ENCODE results near the gene FCHSD2. TPM values are rescaled to one million over a fixed set of nuclear protein-coding genes. Genes with fewer than 3 reads are reported as not detected.
"Not testable (repeated sequence)": the region's sequence is repeated elsewhere in the genome, so short reads cannot be mapped to it uniquely, and the experiment has no call there.

FCHSD2 gene
- polyA plus RNA-seq, 3 donors = 35.1 to 49.7 (median 44.9) TPM

GRCh38 chr11:73034331-73034730, 107.8 kb downstream of the FCHSD2 start:
- no peak for DNase-seq (ENCODE audit: extremely low read depth in 1 of 11, low read depth in 9 of 11, low spot score in 4 of 11)

DNA sequence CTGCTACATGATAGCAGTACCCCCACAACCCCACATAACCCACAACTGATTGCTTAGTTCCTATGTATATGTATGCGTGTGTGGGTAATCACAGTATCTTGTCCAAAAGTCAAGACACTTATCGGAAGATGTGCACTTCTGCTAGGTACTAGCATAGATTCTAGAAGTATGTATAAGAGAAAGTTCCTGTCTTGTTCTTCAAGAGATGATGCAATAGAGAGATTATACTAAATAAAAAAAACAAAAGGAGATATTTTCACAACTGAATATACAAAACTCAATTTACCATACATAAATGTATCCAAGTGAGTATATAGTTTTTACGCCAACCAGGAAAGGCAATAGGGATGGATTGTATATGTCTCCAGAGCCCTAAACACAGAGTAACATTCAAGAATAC, 112.0 kb downstream of the FCHSD2 start:
- no peak for DNase-seq (ENCODE audit: extremely low read depth in 1 of 11, low read depth in 9 of 11, low spot score in 4 of 11)

GRCh38 chr11:73029403-73029802, 112.7 kb downstream of the FCHSD2 start:
- DNase-seq (ENCODE audit: extremely low read depth in 1 of 11, low read depth in 9 of 11, low spot score in 4 of 11) = no peak

DNA sequence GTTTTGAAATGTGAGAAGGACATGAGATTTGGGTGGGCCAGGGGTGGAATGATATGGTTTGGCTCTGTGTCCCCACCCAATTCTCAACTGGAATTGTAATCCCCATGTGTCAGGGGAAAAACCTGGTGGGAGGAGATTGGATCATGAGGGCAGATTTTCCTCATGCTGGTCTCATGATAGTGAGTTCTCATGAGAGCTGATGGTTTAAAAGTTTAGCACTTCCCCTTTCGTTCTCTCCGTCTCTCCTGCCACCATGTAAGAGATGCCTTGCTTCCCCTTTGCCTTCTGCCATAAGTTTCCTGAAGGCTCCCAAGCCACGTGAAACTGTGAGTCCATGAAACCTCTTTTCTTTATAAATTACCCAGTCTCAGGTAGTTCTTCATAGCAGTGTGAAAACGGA, 113.5 kb downstream of the FCHSD2 start:
- DNase-seq (ENCODE audit: extremely low read depth in 1 of 11, low read depth in 9 of 11, low spot score in 4 of 11) = no peak

- DNase-seq (ENCODE audit: extremely low read depth in 1 of 11, low read depth in 9 of 11, low spot score in 4 of 11) = not testable (repeated sequence)
These were observed 114.3 kb downstream of the FCHSD2 start for GRCh38 chr11:73027840-73028239.

DNA sequence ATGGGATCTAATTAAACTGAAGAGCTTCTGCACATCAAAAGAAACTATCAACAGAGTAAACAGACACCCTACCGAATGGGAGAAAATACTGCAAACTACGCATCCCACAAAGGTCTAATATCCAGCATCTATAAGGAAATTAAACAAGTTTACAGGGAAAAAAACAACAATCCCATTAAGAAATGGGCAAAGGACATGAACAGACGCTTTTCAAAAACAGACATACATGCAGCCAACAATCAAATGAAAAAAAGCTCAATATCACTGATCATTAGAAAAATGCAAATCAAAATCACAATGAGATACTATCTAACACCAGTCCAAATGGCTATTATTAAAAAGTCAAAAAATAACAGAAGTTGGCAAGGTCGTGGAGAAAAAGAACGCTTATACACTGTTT, 117.5 kb downstream of the FCHSD2 start:
- DNase-seq (ENCODE audit: extremely low read depth in 1 of 11, low read depth in 9 of 11, low spot score in 4 of 11) = no peak

GRCh38 chr11:73019996-73020395, 122.1 kb downstream of the FCHSD2 start:
- no peak for DNase-seq (ENCODE audit: extremely low read depth in 1 of 11, low read depth in 9 of 11, low spot score in 4 of 11)

- DNase-seq (ENCODE audit: extremely low read depth in 1 of 11, low read depth in 9 of 11, low spot score in 4 of 11) = no peak
These were observed 122.7 kb downstream of the FCHSD2 start for GRCh38 chr11:73019449-73019848.

DNA sequence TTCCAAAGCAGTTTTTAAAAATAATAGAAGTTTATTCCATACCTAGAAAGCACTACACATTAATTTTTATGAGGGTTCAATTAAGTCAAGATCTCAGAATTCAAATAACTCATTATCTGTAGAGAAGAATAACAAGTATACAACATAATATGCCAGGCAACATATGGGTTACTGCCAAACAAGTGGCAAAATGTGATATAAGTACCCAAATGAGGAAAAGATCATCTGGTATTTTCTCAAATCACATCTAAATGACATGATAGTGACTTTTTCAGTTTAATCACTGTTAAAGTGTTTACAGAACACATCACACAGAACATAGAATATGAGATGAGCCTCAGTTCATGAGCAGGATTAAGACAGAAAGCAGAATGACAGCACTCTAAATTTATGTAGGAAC, 123.3 kb downstream of the FCHSD2 start:
- no peak for DNase-seq (ENCODE audit: extremely low read depth in 1 of 11, low read depth in 9 of 11, low spot score in 4 of 11)

- DNase-seq (ENCODE audit: extremely low read depth in 1 of 11, low read depth in 9 of 11, low spot score in 4 of 11) = no peak
These were observed 124.9 kb downstream of the FCHSD2 start for GRCh38 chr11:73017024-73017751.

- DNase-seq (ENCODE audit: extremely low read depth in 1 of 11, low read depth in 9 of 11, low spot score in 4 of 11) = no peak
These were observed 129.1 kb downstream of the FCHSD2 start for GRCh38 chr11:73013021-73013420.

GRCh38 chr11:73012121-73012863, 129.8 kb downstream of the FCHSD2 start:
- no peak for DNase-seq (ENCODE audit: extremely low read depth in 1 of 11, low read depth in 9 of 11, low spot score in 4 of 11)

GRCh38 chr11:73011126-73011817, 130.8 kb downstream of the FCHSD2 start:
- DNase-seq (ENCODE audit: extremely low read depth in 1 of 11, low read depth in 9 of 11, low spot score in 4 of 11) = no peak

GRCh38 chr11:73009972-73010371, 132.1 kb downstream of the FCHSD2 start:
- DNase-seq (ENCODE audit: extremely low read depth in 1 of 11, low read depth in 9 of 11, low spot score in 4 of 11) = no peak

DNA sequence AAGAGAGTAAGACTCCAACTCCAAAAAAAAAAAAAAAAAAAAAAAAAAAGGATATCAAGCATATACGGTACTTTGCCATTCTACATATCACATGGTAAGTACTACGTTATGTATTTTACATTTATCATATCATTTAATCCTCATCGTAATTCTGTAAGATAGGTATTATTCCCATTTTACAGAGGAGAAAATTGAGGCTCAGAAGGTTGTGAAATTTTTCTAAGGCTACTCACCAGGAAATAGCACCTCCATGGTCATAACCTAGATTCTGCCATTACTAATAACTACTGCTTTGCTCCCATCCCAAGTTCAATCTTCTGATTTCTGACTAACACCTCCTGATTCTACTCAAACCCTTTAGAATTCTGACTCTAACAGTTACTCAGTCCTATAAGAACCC, 138.0 kb downstream of the FCHSD2 start:
- DNase-seq (ENCODE audit: extremely low read depth in 1 of 11, low read depth in 9 of 11, low spot score in 4 of 11) = no peak

- DNase-seq (ENCODE audit: extremely low read depth in 1 of 11, low read depth in 9 of 11, low spot score in 4 of 11) = no peak
These were observed 139.0 kb downstream of the FCHSD2 start for GRCh38 chr11:73003088-73003487.

- DNase-seq (ENCODE audit: extremely low read depth in 1 of 11, low read depth in 9 of 11, low spot score in 4 of 11) = no peak
These were observed 139.9 kb downstream of the FCHSD2 start for GRCh38 chr11:73002214-73002613.

- peak in 2 of 11 donors; percentile 1 to 2 for DNase-seq (ENCODE audit: extremely low read depth in 1 of 11, low read depth in 9 of 11, low spot score in 4 of 11)
These were observed 140.5 kb downstream of the FCHSD2 start for GRCh38 chr11:73001615-73002014.

- no peak for DNase-seq (ENCODE audit: extremely low read depth in 1 of 11, low read depth in 9 of 11, low spot score in 4 of 11)
These were observed 143.4 kb downstream of the FCHSD2 start for GRCh38 chr11:72998676-72999075.

DNA sequence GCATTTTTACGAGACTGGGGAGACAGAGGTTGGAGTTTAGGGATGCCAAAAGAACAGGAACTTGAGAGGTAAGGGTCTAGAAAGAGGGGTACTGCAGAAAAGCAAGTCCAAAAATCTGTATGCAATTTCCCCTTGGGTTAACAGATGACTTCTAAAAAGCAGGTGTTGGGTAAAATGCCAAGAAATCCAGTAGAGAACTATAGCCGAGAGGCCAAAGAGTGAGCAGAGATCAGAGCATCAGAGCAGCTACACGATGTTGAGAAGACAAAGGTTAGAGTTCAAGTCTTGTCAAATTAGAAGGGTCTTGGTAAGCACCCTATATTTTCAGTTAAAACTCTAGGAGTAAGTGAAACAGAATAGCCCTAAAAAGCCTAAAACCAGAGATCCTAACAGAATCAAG, 145.2 kb downstream of the FCHSD2 start:
- no peak for DNase-seq (ENCODE audit: extremely low read depth in 1 of 11, low read depth in 9 of 11, low spot score in 4 of 11)
